VCaP (cell line): ENCODE results near the gene SPINT2.

Experiments
- H3K27ac ChIP-seq: fragments of 450-650 bp; 2 replicates; pipeline ENCODE4 v1.5.1; 2017
- TF ChIP-seq, protein P1 (sequence below): fragments of 450-650 bp; conservative IDR thresholded peaks from 2 replicates; pipeline ENCODE4 v1.5.1; 2017; ENCODE audit warnings: mild to moderate bottlenecking, moderate library complexity

SPINT2 gene

DNA sequence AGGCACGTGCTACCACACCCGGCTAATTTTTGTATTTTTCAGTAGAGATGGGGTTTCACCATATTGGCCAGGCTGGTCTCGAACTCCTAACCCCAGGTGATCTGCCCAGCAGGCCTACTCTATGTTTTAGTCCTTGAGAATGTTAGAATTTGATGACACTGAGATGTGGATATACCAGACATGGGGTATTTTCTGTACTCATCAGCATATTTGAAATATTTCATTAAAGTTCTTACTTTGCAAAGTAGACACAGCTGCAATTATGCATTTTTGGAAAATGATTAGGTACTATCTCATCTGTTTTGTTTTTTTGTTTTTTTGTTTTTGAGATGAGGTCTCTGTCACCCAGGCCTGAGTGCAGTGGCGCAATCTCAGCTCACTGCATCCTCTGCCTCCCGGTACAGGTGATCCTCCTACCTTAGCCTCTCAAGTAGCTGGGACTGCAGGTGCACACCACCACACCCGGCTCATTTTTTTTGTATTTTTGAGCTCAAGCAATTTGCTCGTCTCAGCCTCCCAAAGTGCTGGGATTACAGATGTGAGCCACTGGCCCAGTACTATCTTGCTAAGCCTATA, 12.7 kb downstream of the SPINT2 start:
- peak overlapping the region; percentile 74 for H3K27ac ChIP-seq

DNA sequence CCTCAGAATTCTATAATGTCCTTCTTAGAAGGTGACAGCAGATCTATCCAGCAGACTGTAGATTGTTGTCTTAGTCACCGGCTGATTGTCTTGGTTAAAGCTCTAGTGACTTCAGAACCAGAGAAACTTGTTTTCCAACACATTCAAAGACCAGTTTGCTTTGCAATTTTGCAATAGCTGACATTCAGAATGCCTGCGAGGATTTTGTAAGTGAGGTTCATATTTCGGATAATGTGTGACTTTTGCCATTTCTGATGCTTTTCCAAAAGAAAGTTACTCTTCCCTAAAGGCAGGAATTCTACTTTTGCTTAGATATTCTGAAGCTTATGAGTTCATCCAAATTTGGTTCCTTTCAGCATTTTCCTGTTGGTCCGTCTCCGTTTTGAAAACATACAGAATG, 13.2 kb downstream of the SPINT2 start:
- peak overlapping the region; percentile 74 for H3K27ac ChIP-seq
- TF ChIP-seq, protein P1, sequence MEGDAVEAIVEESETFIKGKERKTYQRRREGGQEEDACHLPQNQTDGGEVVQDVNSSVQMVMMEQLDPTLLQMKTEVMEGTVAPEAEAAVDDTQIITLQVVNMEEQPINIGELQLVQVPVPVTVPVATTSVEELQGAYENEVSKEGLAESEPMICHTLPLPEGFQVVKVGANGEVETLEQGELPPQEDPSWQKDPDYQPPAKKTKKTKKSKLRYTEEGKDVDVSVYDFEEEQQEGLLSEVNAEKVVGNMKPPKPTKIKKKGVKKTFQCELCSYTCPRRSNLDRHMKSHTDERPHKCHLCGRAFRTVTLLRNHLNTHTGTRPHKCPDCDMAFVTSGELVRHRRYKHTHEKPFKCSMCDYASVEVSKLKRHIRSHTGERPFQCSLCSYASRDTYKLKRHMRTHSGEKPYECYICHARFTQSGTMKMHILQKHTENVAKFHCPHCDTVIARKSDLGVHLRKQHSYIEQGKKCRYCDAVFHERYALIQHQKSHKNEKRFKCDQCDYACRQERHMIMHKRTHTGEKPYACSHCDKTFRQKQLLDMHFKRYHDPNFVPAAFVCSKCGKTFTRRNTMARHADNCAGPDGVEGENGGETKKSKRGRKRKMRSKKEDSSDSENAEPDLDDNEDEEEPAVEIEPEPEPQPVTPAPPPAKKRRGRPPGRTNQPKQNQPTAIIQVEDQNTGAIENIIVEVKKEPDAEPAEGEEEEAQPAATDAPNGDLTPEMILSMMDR: no peak

More for the DNA sequence above, 12.7 kb downstream of the SPINT2 start:
- TF ChIP-seq, protein P1: no peak

DNA sequence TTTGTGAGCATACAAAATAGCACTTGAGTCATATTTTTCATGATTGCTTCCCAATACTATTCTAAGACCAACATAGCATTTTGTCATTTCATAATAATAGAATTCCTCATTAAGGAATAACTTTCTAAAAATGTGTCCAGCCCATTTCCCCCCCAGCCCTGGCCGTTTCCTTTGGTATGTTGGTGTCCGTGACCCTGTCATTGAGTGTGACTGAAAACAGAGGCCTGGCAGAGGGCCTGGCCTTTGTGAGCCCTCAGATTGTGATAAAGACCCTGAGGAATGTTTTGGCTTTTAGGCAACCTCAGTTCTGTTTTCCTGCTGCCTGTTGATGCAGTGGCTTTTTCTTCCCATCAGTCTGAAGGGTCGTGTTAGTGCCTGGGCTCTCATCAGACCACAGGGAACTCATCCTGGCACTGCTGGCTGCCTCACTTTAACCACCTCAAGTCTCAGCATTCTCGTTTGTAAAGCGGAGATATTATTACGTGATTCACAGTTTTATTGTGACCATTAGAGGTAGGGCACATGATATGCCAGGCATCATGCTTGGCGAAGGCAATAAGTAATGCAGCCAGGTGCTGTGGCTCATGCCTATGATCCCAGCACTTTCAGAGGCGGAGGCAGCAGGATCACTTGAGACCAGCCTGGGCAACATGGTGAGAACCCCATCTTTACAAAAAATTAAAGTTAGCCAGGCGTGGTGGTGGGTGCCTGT, 13.8 kb downstream of the SPINT2 start:
- peak overlapping the region; percentile 74 for H3K27ac ChIP-seq
- TF ChIP-seq, protein P1: no peak

DNA sequence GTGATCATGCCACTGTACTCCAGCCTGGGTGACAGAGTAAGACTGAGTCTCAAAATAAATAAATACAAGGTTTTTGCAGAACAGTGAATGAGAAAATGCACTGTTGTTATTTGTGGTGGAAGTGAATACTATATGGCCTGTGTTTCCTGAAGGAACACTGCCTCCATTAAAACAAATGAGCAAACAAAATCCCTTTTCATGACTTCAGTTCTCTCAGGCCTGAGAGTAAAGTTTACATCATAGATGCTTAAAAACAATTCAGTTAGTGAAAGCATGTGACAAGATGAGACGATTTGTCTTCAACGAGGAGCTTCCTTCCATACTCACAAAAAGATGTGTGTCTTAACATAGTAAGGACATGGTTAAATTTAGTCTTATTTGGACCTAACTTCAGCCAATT, 14.4 kb downstream of the SPINT2 start:
- peak overlapping the region; percentile 74 for H3K27ac ChIP-seq
- TF ChIP-seq, protein P1: no peak

DNA sequence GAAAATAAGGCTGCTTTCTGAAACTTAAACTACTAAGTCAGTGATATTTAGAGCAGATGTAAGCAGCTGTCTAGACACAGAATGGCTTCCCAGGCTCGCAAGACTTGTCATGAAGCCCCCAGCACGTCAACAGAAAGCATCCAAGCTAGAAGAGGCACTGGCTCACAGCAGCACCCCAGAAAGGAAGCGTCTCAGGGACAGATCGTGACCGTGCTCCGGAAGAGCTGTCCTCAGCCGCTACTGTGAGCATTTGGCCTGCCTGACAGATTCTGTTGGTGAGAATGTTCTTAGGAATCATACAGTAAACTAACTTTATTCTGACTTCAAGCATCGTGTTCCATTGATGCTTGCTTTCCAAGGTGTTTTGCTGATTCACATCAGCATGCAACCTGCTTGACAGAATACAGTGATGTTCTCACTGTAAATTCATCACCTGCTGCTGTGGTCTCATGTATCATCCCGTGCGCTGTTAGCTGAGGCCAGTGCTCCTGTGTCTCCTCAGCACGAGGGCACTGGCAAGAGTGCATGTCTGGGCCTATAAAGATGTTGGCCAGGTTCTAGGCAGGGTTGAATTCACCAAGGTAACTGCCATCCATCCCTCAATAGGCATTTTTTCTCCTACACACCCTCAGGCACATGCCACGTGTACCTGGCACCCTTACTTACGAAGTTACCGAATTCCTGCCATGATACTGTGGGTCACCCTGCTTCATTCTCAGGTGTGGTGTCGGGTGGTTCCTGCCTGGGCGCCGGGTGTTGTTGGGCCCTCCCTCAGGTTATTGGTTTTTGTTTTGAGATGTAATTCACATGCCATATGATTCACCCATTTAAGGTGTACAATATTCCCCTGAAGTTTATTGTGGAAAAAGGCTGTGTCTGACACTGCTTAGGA, 15.9 kb downstream of the SPINT2 start:
- TF ChIP-seq, protein P1: no peak
- no peak overlapping the region for H3K27ac ChIP-seq

DNA sequence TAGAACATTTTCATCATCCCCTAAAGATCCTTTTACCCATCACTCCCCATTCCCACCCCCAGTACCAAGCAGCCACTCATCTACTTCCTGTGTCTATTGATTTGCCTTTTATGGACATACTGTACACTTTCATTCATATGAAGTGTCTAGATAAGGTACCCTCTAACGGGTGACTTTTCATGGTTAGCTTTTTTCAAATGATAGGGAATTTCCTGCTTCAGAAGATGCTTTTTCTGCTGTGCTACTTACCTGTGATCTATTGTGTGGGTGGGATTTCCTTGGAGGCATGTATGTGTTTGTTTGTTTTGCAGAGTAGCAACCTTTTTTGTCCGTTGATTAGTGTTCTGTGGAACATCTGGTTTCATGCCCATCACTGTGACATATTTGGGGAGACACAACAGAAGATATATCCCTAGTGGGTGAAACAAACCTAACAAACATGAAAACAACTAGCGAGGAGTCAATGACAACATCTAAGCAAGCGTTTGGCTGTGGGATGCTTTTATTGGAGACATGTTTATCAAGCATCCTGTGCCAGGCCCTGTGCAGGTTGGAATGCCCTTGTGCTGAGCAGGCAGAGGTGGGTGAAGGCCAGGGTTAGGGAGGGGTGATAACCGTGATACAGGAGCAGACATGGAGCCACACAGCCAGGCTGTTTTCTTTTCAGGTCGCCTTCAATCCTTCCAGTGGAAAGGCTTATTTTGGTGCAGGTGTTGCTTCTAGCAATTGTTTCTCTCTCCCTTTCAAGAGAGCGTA, 17.6 kb downstream of the SPINT2 start:
- H3K27ac ChIP-seq: no peak overlapping the region
- TF ChIP-seq, protein P1: no peak

DNA sequence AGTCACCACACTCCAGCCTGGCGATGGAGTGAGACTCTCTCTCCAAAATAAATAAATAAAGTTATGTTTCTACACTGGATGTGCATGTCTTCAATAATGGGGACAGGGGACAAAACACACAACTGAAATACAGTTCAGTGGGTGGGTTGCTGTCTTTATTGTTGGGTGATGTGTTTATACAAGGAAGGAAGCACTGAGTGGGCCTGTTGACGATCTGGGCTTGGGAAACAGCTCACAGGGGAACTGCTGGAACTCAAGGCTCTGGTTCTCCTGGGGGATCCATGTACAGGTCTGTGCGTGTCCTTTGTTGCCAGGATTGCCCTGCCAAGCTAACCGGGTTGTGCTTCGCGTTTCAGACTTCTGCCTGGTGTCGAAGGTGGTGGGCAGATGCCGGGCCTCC, 18.9 kb downstream of the SPINT2 start:
- TF ChIP-seq, protein P1: no peak

More for the DNA sequence above, 18.9 kb downstream of the SPINT2 start:
- H3K27ac ChIP-seq: no peak overlapping the region
